ENCODE data around the gene ARHGAP30.
"Not testable (repeated sequence)": the region's sequence is repeated elsewhere in the genome, so short reads cannot be mapped to it uniquely, and the experiment has no call there.

The ARHGAP30 gene

GRCh38 chr1:161037661-161038522 is 31.8 kb downstream of the ARHGAP30 start:
- no peak for DNase-seq

GRCh38 chr1:161033751-161034150 is 35.9 kb downstream of the ARHGAP30 start:
- no peak for DNase-seq

GRCh38 chr1:161032409-161032808 is 37.3 kb downstream of the ARHGAP30 start:
- no peak for DNase-seq

- DNase-seq = no peak
Measured at GRCh38 chr1:161031874-161032273, 37.8 kb downstream of the ARHGAP30 start.

- not testable (repeated sequence) for DNase-seq
Measured at GRCh38 chr1:161029466-161029865, 40.2 kb downstream of the ARHGAP30 start.

- DNase-seq = not testable (repeated sequence)
Measured at GRCh38 chr1:161026954-161027353, 42.7 kb downstream of the ARHGAP30 start.

GRCh38 chr1:161022432-161022831 is 47.3 kb downstream of the ARHGAP30 start:
- DNase-seq = not testable (repeated sequence)

- DNase-seq = no peak
Measured at GRCh38 chr1:161021970-161022353, 47.7 kb downstream of the ARHGAP30 start.

GRCh38 chr1:161021165-161021969 is 48.3 kb downstream of the ARHGAP30 start:
- DNase-seq = peak; percentile 83

- no peak for DNase-seq
Measured at GRCh38 chr1:161020509-161021164, 49.1 kb downstream of the ARHGAP30 start, which contains the start of gene F11R. F11R (minus strand) TSS chr1:161021152; CDS start chr1:161021073, 79 bp downstream.

- DNase-seq = no peak
Measured at GRCh38 chr1:161019751-161020495, 49.8 kb downstream of the ARHGAP30 start.

GRCh38 chr1:161019111-161019660 is 50.5 kb downstream of the ARHGAP30 start:
- DNase-seq = not testable (repeated sequence)

- no peak for DNase-seq
Measured at GRCh38 chr1:161018631-161018930, 51.1 kb downstream of the ARHGAP30 start.

- DNase-seq = no peak
Measured at GRCh38 chr1:161017756-161018630, 51.7 kb downstream of the ARHGAP30 start.

GRCh38 chr1:161017181-161017580 is 52.5 kb downstream of the ARHGAP30 start:
- DNase-seq = not testable (repeated sequence)

- DNase-seq = not testable (repeated sequence)
Measured at GRCh38 chr1:161016683-161017082, 53.0 kb downstream of the ARHGAP30 start.

- peak; percentile 51 for DNase-seq
Measured at GRCh38 chr1:161013488-161014230, 56.0 kb downstream of the ARHGAP30 start.

- DNase-seq = no peak
Measured at GRCh38 chr1:161013131-161013487, 56.6 kb downstream of the ARHGAP30 start.

GRCh38 chr1:161012420-161012819 is 57.3 kb downstream of the ARHGAP30 start:
- DNase-seq = no peak

GRCh38 chr1:161009602-161010211 is 60.0 kb downstream of the ARHGAP30 start:
- DNase-seq = no peak
